ENCODE data around the gene CYP26B1.

GRCh38 chr2:72090781-72091482, 56.7 kb downstream of the CYP26B1 start:
- TF ChIP-seq, protein P1, sequence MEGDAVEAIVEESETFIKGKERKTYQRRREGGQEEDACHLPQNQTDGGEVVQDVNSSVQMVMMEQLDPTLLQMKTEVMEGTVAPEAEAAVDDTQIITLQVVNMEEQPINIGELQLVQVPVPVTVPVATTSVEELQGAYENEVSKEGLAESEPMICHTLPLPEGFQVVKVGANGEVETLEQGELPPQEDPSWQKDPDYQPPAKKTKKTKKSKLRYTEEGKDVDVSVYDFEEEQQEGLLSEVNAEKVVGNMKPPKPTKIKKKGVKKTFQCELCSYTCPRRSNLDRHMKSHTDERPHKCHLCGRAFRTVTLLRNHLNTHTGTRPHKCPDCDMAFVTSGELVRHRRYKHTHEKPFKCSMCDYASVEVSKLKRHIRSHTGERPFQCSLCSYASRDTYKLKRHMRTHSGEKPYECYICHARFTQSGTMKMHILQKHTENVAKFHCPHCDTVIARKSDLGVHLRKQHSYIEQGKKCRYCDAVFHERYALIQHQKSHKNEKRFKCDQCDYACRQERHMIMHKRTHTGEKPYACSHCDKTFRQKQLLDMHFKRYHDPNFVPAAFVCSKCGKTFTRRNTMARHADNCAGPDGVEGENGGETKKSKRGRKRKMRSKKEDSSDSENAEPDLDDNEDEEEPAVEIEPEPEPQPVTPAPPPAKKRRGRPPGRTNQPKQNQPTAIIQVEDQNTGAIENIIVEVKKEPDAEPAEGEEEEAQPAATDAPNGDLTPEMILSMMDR (IDR thresholded peaks at IDR 0.05; ENCODE audit: low read depth, low read length, missing input control) = no peak
- TF ChIP-seq ZBTB33 (IDR thresholded peaks at IDR 0.05) (no peak), MAX (IDR thresholded peaks at IDR 0.05) (no peak), RXRA (IDR thresholded peaks at IDR 0.05) (no peak), RAD21 (IDR thresholded peaks at IDR 0.05) (no peak), HNF4G (IDR thresholded peaks at IDR 0.05) (no peak), SP1 (IDR thresholded peaks at IDR 0.05) (no peak), TAF1 (conservative IDR thresholded peaks at IDR 0.05) (no peak)
- TF ChIP-seq, protein P2, sequence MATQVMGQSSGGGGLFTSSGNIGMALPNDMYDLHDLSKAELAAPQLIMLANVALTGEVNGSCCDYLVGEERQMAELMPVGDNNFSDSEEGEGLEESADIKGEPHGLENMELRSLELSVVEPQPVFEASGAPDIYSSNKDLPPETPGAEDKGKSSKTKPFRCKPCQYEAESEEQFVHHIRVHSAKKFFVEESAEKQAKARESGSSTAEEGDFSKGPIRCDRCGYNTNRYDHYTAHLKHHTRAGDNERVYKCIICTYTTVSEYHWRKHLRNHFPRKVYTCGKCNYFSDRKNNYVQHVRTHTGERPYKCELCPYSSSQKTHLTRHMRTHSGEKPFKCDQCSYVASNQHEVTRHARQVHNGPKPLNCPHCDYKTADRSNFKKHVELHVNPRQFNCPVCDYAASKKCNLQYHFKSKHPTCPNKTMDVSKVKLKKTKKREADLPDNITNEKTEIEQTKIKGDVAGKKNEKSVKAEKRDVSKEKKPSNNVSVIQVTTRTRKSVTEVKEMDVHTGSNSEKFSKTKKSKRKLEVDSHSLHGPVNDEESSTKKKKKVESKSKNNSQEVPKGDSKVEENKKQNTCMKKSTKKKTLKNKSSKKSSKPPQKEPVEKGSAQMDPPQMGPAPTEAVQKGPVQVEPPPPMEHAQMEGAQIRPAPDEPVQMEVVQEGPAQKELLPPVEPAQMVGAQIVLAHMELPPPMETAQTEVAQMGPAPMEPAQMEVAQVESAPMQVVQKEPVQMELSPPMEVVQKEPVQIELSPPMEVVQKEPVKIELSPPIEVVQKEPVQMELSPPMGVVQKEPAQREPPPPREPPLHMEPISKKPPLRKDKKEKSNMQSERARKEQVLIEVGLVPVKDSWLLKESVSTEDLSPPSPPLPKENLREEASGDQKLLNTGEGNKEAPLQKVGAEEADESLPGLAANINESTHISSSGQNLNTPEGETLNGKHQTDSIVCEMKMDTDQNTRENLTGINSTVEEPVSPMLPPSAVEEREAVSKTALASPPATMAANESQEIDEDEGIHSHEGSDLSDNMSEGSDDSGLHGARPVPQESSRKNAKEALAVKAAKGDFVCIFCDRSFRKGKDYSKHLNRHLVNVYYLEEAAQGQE (IDR thresholded peaks at IDR 0.05) = no peak

Measured in liver (tissue), 3 donors.